GM19035 (cell line): ENCODE results near the gene PYDC1.
"Not testable (repeated sequence)": the region's sequence is repeated elsewhere in the genome, so short reads cannot be mapped to it uniquely, and the experiment has no call there.

Experiments used
- ATAC-seq: cut with Tn5 transposase; IDR thresholded peaks from one replicate; pipeline ENCODE4 v1.9.1; 2021; ENCODE audit not compliant: unreplicated experiment

Gene PYDC1

GRCh38 chr16:31216422-31217135, at the start of gene PYDC1:
PYDC1 (minus strand) TSS chr16:31217135; CDS start chr16:31217028, 107 bp downstream.
- no peak for ATAC-seq

GRCh38 chr16:31265329-31266245, 48.7 kb upstream of the PYDC1 start:
- peak; percentile 86 for ATAC-seq

GRCh38 chr16:31262084-31262483, 45.1 kb upstream of the PYDC1 start:
- no peak for ATAC-seq

- no peak for ATAC-seq
These were observed 43.4 kb upstream of the PYDC1 start for GRCh38 chr16:31260136-31260931.

GRCh38 chr16:31258366-31258765, 41.4 kb upstream of the PYDC1 start:
- ATAC-seq: no peak

- ATAC-seq: no peak
These were observed 39.5 kb upstream of the PYDC1 start for GRCh38 chr16:31256466-31256865.

- ATAC-seq: no peak
These were observed 36.7 kb upstream of the PYDC1 start for GRCh38 chr16:31253642-31254045.

GRCh38 chr16:31251435-31251834, 34.5 kb upstream of the PYDC1 start:
- ATAC-seq: no peak

GRCh38 chr16:31250782-31251384, 33.9 kb upstream of the PYDC1 start:
- no peak for ATAC-seq

GRCh38 chr16:31248344-31248743, 31.4 kb upstream of the PYDC1 start:
- no peak for ATAC-seq

GRCh38 chr16:31246296-31246695, 29.4 kb upstream of the PYDC1 start:
- ATAC-seq: no peak

- not testable (repeated sequence) for ATAC-seq
These were observed 28.7 kb upstream of the PYDC1 start for GRCh38 chr16:31245598-31245997.

GRCh38 chr16:31243734-31244670, 27.1 kb upstream of the PYDC1 start:
- no peak for ATAC-seq

GRCh38 chr16:31242206-31242605, 25.3 kb upstream of the PYDC1 start:
- ATAC-seq: no peak

- no peak for ATAC-seq
These were observed 21.1 kb upstream of the PYDC1 start for GRCh38 chr16:31238041-31238440.

- no peak for ATAC-seq
These were observed 12.6 kb upstream of the PYDC1 start for GRCh38 chr16:31229501-31229900.

- ATAC-seq: no peak
These were observed 11.3 kb upstream of the PYDC1 start for GRCh38 chr16:31228206-31228605.

GRCh38 chr16:31225193-31225592, 8.3 kb upstream of the PYDC1 start:
- ATAC-seq: no peak

- no peak for ATAC-seq
These were observed 7.4 kb upstream of the PYDC1 start for GRCh38 chr16:31224092-31224955.
